ENCODE measurements around the gene FGFR4. TPM values are rescaled to one million over a fixed set of nuclear protein-coding genes. Genes with fewer than 3 reads are reported as not detected.

Gene FGFR4
- total RNA-seq, 2 donors from 2014 or later: 1.6 to 2.8 TPM

DNA sequence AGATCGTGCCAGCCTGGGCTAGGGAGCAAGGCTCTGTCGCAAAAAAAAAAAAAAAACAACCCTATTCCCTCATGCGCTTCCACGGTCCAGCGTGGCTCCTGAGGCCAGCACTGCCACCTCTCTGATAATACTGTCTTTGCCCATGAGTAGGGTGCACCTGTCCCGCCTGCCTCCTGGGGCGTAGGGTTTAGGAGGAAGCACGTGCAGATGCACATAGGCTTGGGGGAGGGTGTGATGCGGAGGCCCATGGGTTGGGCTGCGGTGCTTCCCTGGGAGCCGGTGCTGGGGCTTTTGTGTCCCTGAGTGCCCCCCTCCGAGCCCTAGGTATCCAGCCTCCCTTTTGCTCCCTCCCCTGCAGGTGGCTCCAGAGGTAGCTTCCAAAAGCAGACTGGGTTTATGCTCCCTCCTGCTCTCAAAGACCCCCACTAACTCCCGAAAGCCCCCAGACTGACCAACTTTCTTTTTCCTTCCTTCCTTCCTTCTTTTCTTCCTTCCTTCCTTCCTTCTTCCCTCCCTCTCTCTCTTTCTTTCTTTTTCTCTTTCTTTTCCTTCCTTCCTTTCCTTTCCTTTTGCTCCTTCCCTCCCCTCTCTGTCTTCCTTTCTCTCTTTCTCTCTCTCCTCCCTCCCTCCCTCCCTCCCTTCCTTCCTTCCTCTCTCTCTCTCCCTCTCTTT, 12.8 kb downstream of the FGFR4 start:
- ATAC-seq (ENCODE audit: insufficient number of reproducible peaks, low FRiP score, low read depth): no peak
- no peak overlapping the region for H3K4me3 ChIP-seq
- H3K36me3 ChIP-seq: no peaks in the 10 kb centered on the region
- no peaks in the 10 kb centered on the region for H3K4me1 ChIP-seq (ENCODE audit: control insufficient read depth in 1 of 2, low read depth in 2 of 2)
- no peak overlapping the region for H3K27ac ChIP-seq
- TF ChIP-seq CTCF (IDR thresholded peaks at IDR 0.05): no peak
- no peaks in the 10 kb centered on the region for H3K9me3 ChIP-seq
- no peak for DNase-seq (ENCODE audit: low spot score)
- H3K27me3 ChIP-seq (replicated peaks; ENCODE audit: insufficient read depth): peaks cover 3% of the 10 kb centered on the region

- H3K4me3 ChIP-seq: no peak overlapping the region
- peaks cover 3% of the 10 kb centered on the region for H3K27me3 ChIP-seq (replicated peaks; ENCODE audit: insufficient read depth)
- no peak for TF ChIP-seq CTCF (IDR thresholded peaks at IDR 0.05)
- ATAC-seq (ENCODE audit: insufficient number of reproducible peaks, low FRiP score, low read depth) (no peak), DNase-seq (ENCODE audit: low spot score) (no peak)
- H3K27ac ChIP-seq: no peak overlapping the region
- H3K36me3 ChIP-seq: no peaks in the 10 kb centered on the region
- no peaks in the 10 kb centered on the region for H3K4me1 ChIP-seq (ENCODE audit: control insufficient read depth in 1 of 2, low read depth in 2 of 2)
- H3K9me3 ChIP-seq: no peaks in the 10 kb centered on the region
Observed at GRCh38 chr5:177100714-177101121, 14.0 kb downstream of the FGFR4 start.

DNA sequence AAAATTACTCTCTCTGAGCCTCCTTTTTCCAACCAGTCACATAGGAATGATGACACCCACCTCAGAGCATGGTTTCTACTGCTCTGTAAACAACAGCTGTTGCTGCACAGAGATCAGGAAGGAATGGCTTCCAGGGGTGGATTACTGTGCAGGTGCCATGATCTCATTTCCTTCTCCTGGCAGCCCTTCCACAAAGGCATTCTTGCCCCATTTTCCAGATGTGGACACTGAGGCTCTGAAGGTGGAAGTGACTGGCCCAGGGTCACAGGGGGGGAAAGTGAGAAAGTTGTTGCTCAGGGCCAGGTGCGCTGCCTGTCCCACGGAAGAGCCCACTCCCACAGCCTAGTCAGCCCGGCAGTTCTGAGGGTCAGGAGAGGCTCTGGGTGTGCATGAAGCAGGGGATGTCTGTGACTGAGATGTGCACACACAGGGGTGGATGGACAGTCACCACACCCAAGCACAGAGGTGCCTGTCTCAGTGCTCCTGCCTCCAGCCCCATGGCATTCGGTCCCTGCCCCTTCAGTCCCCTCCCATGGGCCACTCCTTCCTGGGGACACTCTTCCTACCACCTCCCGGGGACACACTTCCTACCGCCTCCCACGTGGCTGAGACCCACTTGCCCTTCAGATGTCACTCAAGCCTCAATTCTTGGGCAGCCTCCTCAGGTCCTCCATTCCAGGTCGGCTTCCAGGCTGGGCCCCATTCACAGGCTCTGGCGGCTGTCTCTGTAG, 17.0 kb downstream of the FGFR4 start:
- Histone ChIP-seq H3K4me1 (ENCODE audit: control insufficient read depth in 1 of 2, low read depth in 2 of 2) (no peaks in the 10 kb centered on the region), H3K27ac (no peak overlapping the region), H3K4me3 (no peak overlapping the region), H3K27me3 (replicated peaks; ENCODE audit: insufficient read depth) (peaks cover 3% of the 10 kb centered on the region), H3K9me3 (no peaks in the 10 kb centered on the region), H3K36me3 (no peaks in the 10 kb centered on the region)
- ATAC-seq (ENCODE audit: insufficient number of reproducible peaks, low FRiP score, low read depth) (no peak), DNase-seq (ENCODE audit: low spot score) (no peak)
- no peak for TF ChIP-seq CTCF (IDR thresholded peaks at IDR 0.05)

DNA sequence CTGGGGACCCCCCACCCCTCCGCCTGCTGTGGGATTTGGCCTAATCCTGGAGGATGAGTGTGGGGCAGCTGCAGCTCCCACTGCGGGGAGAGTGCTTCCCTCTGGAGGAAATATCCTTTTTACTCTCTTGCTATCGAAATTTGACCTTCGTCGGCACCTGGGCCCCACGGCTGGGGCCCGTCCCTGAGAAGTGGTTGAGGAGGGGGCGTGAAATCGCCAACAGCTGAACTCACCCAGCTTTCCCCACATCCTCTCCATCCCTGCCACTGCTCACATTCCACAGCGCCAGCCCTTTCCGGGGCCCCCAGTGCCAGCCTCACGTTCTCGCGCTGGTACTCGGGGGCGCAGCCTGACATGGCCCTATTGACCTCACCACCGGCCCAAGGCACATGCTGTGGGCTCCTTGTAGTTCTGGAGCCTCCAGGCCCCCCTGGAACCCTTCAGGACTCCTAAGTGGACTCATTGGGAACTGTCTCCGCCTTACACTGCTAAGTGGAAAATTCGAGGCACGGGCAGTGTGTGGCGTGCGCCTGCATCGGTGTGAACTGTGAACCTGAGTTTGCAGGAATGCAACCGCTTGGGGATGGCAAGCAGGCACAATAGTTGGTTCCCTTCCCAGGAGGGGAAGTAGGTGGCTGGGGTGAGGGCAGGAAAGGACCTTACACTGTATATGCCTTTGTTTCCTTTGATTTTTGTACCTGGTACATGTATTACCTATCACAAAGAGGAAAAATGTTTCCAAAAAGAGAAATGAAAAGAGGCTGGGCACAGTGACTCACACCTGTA, 19.2 kb downstream of the FGFR4 start:
- H3K4me3 ChIP-seq: no peak overlapping the region
- H3K27me3 ChIP-seq (replicated peaks; ENCODE audit: insufficient read depth): peaks cover 3% of the 10 kb centered on the region
- no peaks in the 10 kb centered on the region for H3K4me1 ChIP-seq (ENCODE audit: control insufficient read depth in 1 of 2, low read depth in 2 of 2)
- H3K36me3 ChIP-seq: no peaks in the 10 kb centered on the region
- no peak for ATAC-seq (ENCODE audit: insufficient number of reproducible peaks, low FRiP score, low read depth)
- TF ChIP-seq CTCF (IDR thresholded peaks at IDR 0.05): no peak
- H3K9me3 ChIP-seq: no peaks in the 10 kb centered on the region
- no peak for DNase-seq (ENCODE audit: low spot score)
- H3K27ac ChIP-seq: no peak overlapping the region

GRCh38 chr5:177107159-177107558, 20.4 kb downstream of the FGFR4 start:
- DNase-seq (ENCODE audit: low spot score) (no peak), ATAC-seq (ENCODE audit: insufficient number of reproducible peaks, low FRiP score, low read depth) (no peak)
- no peak overlapping the region for H3K4me3 ChIP-seq
- H3K27ac ChIP-seq: no peak overlapping the region
- no peak for TF ChIP-seq CTCF (IDR thresholded peaks at IDR 0.05)
- H3K36me3 ChIP-seq: no peaks in the 10 kb centered on the region
- H3K27me3 ChIP-seq (replicated peaks; ENCODE audit: insufficient read depth): no peaks in the 10 kb centered on the region
- H3K9me3 ChIP-seq: no peaks in the 10 kb centered on the region
- no peaks in the 10 kb centered on the region for H3K4me1 ChIP-seq (ENCODE audit: control insufficient read depth in 1 of 2, low read depth in 2 of 2)
